KMS-11 (cell line): ENCODE data around the gene SNX10.

Experiments
- H2AFZ ChIP-seq: fragments of 200-600 bp; sonication (generic); 2 replicates; pipeline ENCODE4 v1.6.1; 2016; ENCODE audit warnings: antibody characterized with exemption, mixed run types, low read depth
- H3K27ac ChIP-seq: fragments of 200-600 bp; sonication (generic); 2 replicates; pipeline ENCODE4 v1.6.1; 2016; ENCODE audit warnings: mild to moderate bottlenecking, mixed run types
- H3K27me3 ChIP-seq: fragments of 200-600 bp; sonication (generic); 2 replicates; pipeline ENCODE4 v1.6.1; 2017; ENCODE audit warnings: mild to moderate bottlenecking, low read depth, mixed run types, moderate library complexity; ENCODE audit not compliant: insufficient read depth
- H3K36me3 ChIP-seq: fragments of 200-600 bp; sonication (generic); 2 replicates; pipeline ENCODE4 v1.6.1; 2017; ENCODE audit warnings: mild to moderate bottlenecking, mixed run types; ENCODE audit not compliant: insufficient read depth
- H3K4me1 ChIP-seq: fragments of 200-600 bp; sonication (generic); 2 replicates; pipeline ENCODE4 v1.6.1; 2016; ENCODE audit warnings: mild to moderate bottlenecking, low read depth, mixed run types; ENCODE audit not compliant: poor library complexity, severe bottlenecking
- H3K4me2 ChIP-seq: fragments of 200-600 bp; sonication (generic); 2 replicates; pipeline ENCODE4 v1.7.0; 2016; ENCODE audit warnings: mild to moderate bottlenecking, mixed run types
- H3K4me3 ChIP-seq: fragments of 200-600 bp; sonication (generic); IDR thresholded peaks from 2 replicates; pipeline ENCODE4 v1.6.1; 2017; ENCODE audit warnings: low read depth, low read length, mixed read lengths; ENCODE audit not compliant: insufficient read depth
- H3K79me2 ChIP-seq: fragments of 200-600 bp; sonication (generic); 2 replicates; pipeline ENCODE4 v1.6.1; 2016; ENCODE audit warnings: low read depth, mixed run types; ENCODE audit not compliant: insufficient read depth
- H3K9ac ChIP-seq: fragments of 200-600 bp; sonication (generic); 2 replicates; pipeline ENCODE4 v1.6.1; 2016; ENCODE audit warnings: mild to moderate bottlenecking, mixed run types
- H4K20me1 ChIP-seq: fragments of 200-600 bp; sonication (generic); 2 replicates; pipeline ENCODE4 v1.6.1; 2016; ENCODE audit warnings: mild to moderate bottlenecking, mixed run types; ENCODE audit not compliant: insufficient read depth
- CTCF ChIP-seq: fragments of 200-600 bp; sonication (generic); conservative IDR thresholded peaks from 2 replicates; pipeline ENCODE4 v1.6.1; 2017; ENCODE audit warnings: low read depth, mild to moderate bottlenecking, antibody characterized with exemption, low read length, moderate library complexity, mixed read lengths

Gene SNX10

DNA sequence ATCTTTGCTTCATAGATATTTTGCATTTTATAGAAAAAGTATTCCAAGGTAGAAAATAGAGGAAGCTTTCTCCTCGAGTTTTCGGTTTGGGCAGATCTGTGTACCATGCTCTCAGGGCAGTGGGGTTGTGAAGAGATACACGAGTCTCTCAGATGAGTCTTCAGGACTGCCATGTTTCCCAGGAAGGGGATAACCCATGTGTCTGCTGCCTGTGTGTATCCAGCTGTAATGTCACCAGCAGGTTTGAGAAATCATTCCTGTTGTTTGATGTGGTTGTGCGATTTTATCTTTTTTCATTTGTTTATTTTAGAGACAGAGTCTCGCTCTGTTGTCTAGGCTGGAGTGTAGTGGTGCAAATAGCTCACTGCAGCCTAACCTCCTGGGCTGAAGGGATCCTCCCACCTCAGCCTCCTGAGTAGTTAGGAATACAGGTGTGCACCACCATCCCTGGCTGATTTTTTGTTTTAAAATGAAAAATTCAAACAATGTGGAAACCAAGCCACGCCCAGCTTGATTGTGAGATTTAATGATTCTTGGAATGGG lies 48.9 kb downstream of the SNX10 start:
- Histone ChIP-seq H3K9ac (no peak overlapping the region), H3K36me3 (no peaks in the 10 kb centered on the region), H4K20me1 (no peaks in the 10 kb centered on the region), H3K27ac (no peak overlapping the region), H3K79me2 (no peaks in the 10 kb centered on the region), H3K4me2 (no peak overlapping the region), H3K4me1 (peaks cover 5% of the 10 kb centered on the region), H3K27me3 (no peaks in the 10 kb centered on the region), H2AFZ (no peak overlapping the region), H3K4me3 (no peak overlapping the region)
- no peak for TF ChIP-seq CTCF

- no peak overlapping the region for H2AFZ ChIP-seq
- TF ChIP-seq CTCF: no peak
- no peaks in the 10 kb centered on the region for H3K36me3 ChIP-seq
- H3K9ac ChIP-seq: no peak overlapping the region
- H3K4me3 ChIP-seq: no peak overlapping the region
- no peaks in the 10 kb centered on the region for H3K4me1 ChIP-seq
- no peak overlapping the region for H3K27ac ChIP-seq
- no peaks in the 10 kb centered on the region for H3K79me2 ChIP-seq
- no peaks in the 10 kb centered on the region for H3K27me3 ChIP-seq
- no peak overlapping the region for H3K4me2 ChIP-seq
- no peaks in the 10 kb centered on the region for H4K20me1 ChIP-seq
These were observed 51.7 kb downstream of the SNX10 start for GRCh38 chr7:26343320-26343832.

DNA sequence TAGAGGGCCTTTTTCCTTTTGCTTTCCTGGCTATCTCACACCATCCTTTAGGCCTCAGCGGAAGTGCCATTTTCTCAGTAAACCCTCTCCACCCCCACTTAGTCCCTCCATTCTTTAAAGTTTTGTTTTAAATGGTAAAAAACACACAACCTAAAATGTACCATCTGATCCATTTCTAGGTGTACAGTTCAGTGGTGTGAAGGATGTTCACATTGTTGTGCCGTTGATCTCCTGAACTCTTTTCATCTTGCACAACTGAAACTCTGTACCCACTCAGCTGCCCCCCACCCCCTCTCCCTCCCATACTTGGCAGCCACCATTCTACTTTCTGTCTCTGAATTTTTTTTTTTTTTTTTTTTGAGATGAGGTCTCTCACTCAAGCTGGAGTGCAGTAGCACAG lies 52.2 kb downstream of the SNX10 start:
- Histone ChIP-seq H3K27me3 (no peaks in the 10 kb centered on the region), H3K36me3 (no peaks in the 10 kb centered on the region), H3K4me3 (no peak overlapping the region), H3K4me2 (no peak overlapping the region), H3K79me2 (no peaks in the 10 kb centered on the region), H2AFZ (no peak overlapping the region), H3K27ac (no peak overlapping the region), H4K20me1 (no peaks in the 10 kb centered on the region), H3K4me1 (no peaks in the 10 kb centered on the region), H3K9ac (no peak overlapping the region)
- TF ChIP-seq CTCF: no peak

- Histone ChIP-seq H3K4me1 (no peaks in the 10 kb centered on the region), H3K4me2 (no peak overlapping the region), H3K27me3 (no peaks in the 10 kb centered on the region), H4K20me1 (no peaks in the 10 kb centered on the region), H3K36me3 (no peaks in the 10 kb centered on the region), H3K9ac (no peak overlapping the region), H3K79me2 (no peaks in the 10 kb centered on the region), H3K4me3 (no peak overlapping the region), H3K27ac (no peak overlapping the region), H2AFZ (no peak overlapping the region)
- TF ChIP-seq CTCF: no peak
These were observed 53.5 kb downstream of the SNX10 start for GRCh38 chr7:26345202-26345601.
